Heart left ventricle (tissue), 16 donors: ENCODE data around the gene RUFY4. TPM values are rescaled to one million over a fixed set of nuclear protein-coding genes. Genes with fewer than 3 reads are reported as not detected.
A peak's percentile ranks its signal among the peaks of the same experiment; 100 is the strongest.

ENCODE experiments used
- ATAC-seq, 4 donors: fragments of 200-7000 bp; cut with Tn5 transposase; one replicate each; pipeline ENCODE4 v1.9.1; 2020 to 2022; ENCODE audit warnings: moderate library complexity in 4 of 4, mild to moderate bottlenecking in 3 of 4, moderate number of reproducible peaks in 1 of 4
- DNase-seq, 5 donors: peaks; one replicate each; pipeline ENCODE4 v3.0.0-alpha.2; 2020
- H3K27ac ChIP-seq, 12 donors: fragments of 200-600 bp; sonication (generic) in 4 of 12; one replicate each; pipeline versions ENCODE4 v1.5.0 to v1.8.0; 2016 to 2022; ENCODE audit warnings: mild to moderate bottlenecking in 2 of 12
- H3K27me3 ChIP-seq, 9 donors: fragments of 200-600 bp; sonication (generic) in 2 of 9; one replicate each; pipeline versions ENCODE4 v1.5.1 to v1.8.0; 2016 to 2022; ENCODE audit warnings: mild to moderate bottlenecking in 3 of 9
- H3K36me3 ChIP-seq, 9 donors: fragments of 200-600 bp; sonication (generic) in 2 of 9; one replicate each; pipeline versions ENCODE4 v1.5.0 to v1.8.0; 2018 to 2022; ENCODE audit warnings: mild to moderate bottlenecking in 2 of 9
- H3K4me1 ChIP-seq, 12 donors: fragments of 200-600 bp; sonication (generic) in 4 of 12; one replicate each; pipeline versions ENCODE4 v1.5.0 to v1.8.0; 2016 to 2022; ENCODE audit warnings: mild to moderate bottlenecking in 3 of 12
- H3K4me3 ChIP-seq, 12 donors: fragments of 200-600 bp; sonication (generic) in 4 of 12; one replicate each; pipeline versions ENCODE4 v1.5.0 to v1.8.0; 2017 to 2022; ENCODE audit warnings: mild to moderate bottlenecking in 9 of 12, moderate library complexity in 4 of 12
- H3K9me3 ChIP-seq, 12 donors: fragments of 200-600 bp; sonication (generic) in 4 of 12; one replicate each; pipeline versions ENCODE4 v1.5.0 to v1.8.0; 2016 to 2022; ENCODE audit warnings: mild to moderate bottlenecking in 1 of 12
- POLR2A ChIP-seq, 2 donors: fragments of 450-650 bp; IDR thresholded peaks; one replicate each; pipeline ENCODE4 v1.6.1; 2017; ENCODE audit warnings: antibody characterized with exemption in 2 of 2, mild to moderate bottlenecking in 2 of 2, moderate library complexity in 2 of 2
- WGBS, 4 donors: extraction: QIAGEN DNeasy Blood & Tissue Kit in 2 of 4; methylation state at CpG; one replicate each; pipeline versions ENCODE4 v1.1.5 to v1.1.7; 2013 to 2018; 5-methylcytosine and 5-hydroxymethylcytosine counted together
- intact Hi-C, 10 donors: fragments of 100-400 bp; cut with DNase I; formaldehyde crosslinking; loops; one replicate each; pipeline versions ENCODE4 v1.11.1 to v1.14.2; 2022
- polyA plus RNA-seq, 2 donors: library from polyadenylated mRNA; stranded (reverse); fragments of 200-250 nt; gene quantifications; one replicate each; pipeline ENCODE4 v1.2.3, GENCODE V29; 2013
- total RNA-seq, 9 donors: library from RNA; depleted of rRNA in 2 of 9; stranded (reverse); fragments of >200 nt in 2 of 9; fragmentation: NEBNext Ultra II Directional in 3 of 9; extraction: Animal tissue kit (Norgen Biotek cat#: 25700) in 3 of 9; gene quantifications; one replicate each; pipeline versions ENCODE4 v1.1.0 to v1.2.4, GENCODE V29; 2016 to 2023
- TF ChIP-seq, protein P1 (sequence below), 12 donors: fragments of 200-600 bp; sonication (generic) in 4 of 12; IDR thresholded peaks; one replicate each; pipeline versions ENCODE4 v1.5.0 to v1.8.0; 2018 to 2022; ENCODE audit warnings: antibody characterized with exemption in 12 of 12, mild to moderate bottlenecking in 5 of 12
- donor health status: ischemic (EF 13 %, LVEDD 7.1; RV severe dilation, severe dysfunction).
- donor health status: healthy with polysubstance abuse.
- donor health status: DM: no; HTN: yes; CAD: no.
- donor health status: DM: no; HTN: no; CAD: no.
- donor health status: ischemic (EF 25% LVEDD 6.9; RV normal size, moderate dysfunction).
- donor health status: ischemic (EF 25% LVEDD 5.7; RV mildly dilated, moderate dysfunction).
- donor health status: healthy.
- donor health status: DM: yes; HTN: yes; CAD: no.
- donor health status: ischemic (EF 35%, LVEDD 5.7; RV mildly dilated, moderate dysfunction).
- donor health status: nonischemic (EF 11% LVEDD 7.7; RV severe dilation, severe dysfunction).
- donor health status: DM: yes; HTN: yes; CAD: no.
- donor health status: PGD.
- donor health status: ischemic (EF 29% LVEDD 5.4; RV normal size, mild dysfunction).
- donor health status: nonischemic (EF 23%, LVEDD 6.1; RV moderate dilation, normal function).

RUFY4 gene
- total and polyA plus RNA-seq, 11 donors = 0.11 to 1.0 (median 0.14) TPM; not detected in 8

DNA sequence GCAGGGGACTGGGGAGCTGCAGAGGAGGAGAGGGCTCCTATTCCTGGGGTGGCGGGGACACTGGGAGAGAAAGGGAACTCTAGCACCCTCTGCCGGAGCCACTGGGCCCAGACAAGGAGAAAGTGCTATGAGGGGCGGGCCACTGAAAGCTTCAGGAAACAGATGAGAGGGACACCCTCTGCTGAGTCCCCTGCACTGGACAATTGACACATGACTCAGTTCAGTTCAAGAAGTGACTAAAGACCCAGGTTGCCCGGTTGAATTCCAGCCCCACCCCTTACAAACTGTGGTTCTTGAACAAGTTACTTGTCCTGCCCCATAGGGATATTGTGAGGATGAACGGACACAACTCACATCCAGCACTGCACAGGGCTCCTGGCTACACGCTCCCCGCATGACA lies 5.0 kb downstream of the RUFY4 start:
- Histone ChIP-seq H3K4me3 (no peak overlapping the region), H3K4me1 (peaks cover 0 to 3% (median 0%) of the 10 kb centered on the region in 12 donors), H3K27ac (no peak overlapping the region), H3K36me3 (no peaks in the 10 kb centered on the region), H3K27me3 (no peaks in the 10 kb centered on the region), H3K9me3 (no peaks in the 10 kb centered on the region)
- no peak for TF ChIP-seq POLR2A (IDR thresholded peaks at IDR 0.05)
- TF ChIP-seq, protein P1, sequence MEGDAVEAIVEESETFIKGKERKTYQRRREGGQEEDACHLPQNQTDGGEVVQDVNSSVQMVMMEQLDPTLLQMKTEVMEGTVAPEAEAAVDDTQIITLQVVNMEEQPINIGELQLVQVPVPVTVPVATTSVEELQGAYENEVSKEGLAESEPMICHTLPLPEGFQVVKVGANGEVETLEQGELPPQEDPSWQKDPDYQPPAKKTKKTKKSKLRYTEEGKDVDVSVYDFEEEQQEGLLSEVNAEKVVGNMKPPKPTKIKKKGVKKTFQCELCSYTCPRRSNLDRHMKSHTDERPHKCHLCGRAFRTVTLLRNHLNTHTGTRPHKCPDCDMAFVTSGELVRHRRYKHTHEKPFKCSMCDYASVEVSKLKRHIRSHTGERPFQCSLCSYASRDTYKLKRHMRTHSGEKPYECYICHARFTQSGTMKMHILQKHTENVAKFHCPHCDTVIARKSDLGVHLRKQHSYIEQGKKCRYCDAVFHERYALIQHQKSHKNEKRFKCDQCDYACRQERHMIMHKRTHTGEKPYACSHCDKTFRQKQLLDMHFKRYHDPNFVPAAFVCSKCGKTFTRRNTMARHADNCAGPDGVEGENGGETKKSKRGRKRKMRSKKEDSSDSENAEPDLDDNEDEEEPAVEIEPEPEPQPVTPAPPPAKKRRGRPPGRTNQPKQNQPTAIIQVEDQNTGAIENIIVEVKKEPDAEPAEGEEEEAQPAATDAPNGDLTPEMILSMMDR (IDR thresholded peaks at IDR 0.05) = peak; percentile 12 to 58 (median 38)
- DNase-seq (peak in 1 of 5 donors; percentile 69), ATAC-seq (peak in 3 of 4 donors; percentile 23 to 52 (median 43))
- WGBS, 4 donors = 51 to 63% (median 55%) methylated on average over 7 of the region's 7 CpGs
- intact Hi-C loops = no loop called here

DNA sequence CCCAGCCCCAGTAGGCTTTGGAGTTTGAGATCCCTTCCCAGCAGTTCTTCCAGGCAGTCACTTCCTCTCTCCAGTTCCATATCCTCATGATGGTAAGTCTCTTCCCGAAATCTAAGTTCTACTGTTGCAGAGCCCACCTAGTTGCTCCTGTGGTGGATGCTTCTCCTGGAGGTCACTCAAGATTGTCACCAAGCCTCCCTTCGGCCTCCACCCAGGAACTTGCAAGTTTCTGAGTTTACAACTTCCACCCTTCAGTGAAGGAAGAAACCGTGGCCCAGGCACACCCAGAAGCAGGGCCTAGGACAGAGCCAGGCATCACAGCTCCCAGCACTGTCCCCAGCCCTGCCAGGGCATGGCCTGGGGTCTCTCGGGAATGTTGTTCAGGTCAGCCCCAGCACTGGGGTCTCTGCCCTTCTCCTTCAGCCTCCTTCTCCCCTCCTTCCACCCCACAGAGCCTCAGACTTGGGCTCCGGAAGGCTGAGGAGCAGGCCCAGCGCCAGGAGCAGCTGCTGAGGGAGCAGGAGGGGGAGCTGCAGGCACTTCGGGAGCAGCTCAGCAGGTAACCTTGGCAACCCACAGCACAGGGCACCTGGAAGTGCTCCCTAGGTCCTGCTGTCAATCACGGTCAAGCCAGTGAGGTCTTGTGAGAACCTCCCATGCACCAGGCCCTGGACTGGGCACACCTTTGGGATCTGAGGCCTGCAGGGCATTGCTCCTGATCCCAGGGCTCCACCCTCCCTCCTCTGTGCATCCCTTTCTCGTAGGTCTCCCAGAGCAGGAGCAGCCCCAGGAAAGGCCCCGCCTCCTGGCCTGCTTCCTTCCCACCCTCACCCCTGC lies 7.1 kb downstream of the RUFY4 start:
- no peaks in the 10 kb centered on the region for H3K27me3 ChIP-seq
- DNase-seq (no peak), ATAC-seq (no peak)
- TF ChIP-seq, protein P1 (IDR thresholded peaks at IDR 0.05) = no peak
- no peaks in the 10 kb centered on the region for H3K9me3 ChIP-seq
- no peak overlapping the region for H3K27ac ChIP-seq
- no peaks in the 10 kb centered on the region for H3K4me1 ChIP-seq
- no peaks in the 10 kb centered on the region for H3K36me3 ChIP-seq
- no peak overlapping the region for H3K4me3 ChIP-seq
- WGBS, 4 donors = 82 to 86% (median 84%) methylated on average over 6 to 10 of the region's 10 CpGs
- intact Hi-C loops = no loop called here

DNA sequence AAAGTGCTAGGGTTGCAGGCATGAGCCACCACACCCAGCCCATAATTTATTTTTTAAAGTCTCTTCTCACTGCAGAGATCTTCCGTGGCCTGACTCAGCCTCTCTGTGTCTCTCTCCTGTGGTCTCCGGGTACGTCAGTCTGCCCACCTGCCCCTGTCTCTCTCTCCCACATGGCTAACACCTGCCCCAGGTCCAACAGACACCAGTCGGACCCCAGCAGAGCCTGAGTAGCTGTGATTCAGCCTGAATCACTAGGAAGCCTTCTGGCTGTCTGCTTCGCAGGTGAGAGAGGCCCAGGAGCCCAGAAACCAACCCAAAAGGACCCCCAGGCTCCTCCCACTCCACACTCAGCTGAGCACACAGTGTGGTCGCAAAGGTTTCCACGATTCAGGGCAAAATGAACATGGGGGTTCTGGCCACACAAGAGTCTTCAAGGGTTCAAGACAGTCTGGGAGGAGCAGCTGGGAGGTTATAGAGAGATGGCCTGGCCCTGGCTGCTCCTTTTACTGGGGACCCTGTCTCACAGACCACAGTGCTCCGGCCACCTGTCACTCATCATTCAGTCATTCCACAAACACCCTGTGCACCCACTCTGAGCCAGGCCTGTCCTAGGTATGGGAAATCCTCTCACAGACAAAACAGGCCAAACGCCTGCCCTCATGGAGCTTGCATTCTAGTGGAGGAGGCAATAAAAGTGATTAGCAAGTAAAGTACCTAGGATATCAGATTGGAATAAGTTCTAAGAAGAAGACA lies 8.6 kb downstream of the RUFY4 start:
- intact Hi-C loops = no loop called here
- TF ChIP-seq, protein P1 (IDR thresholded peaks at IDR 0.05) = no peak
- TF ChIP-seq POLR2A (IDR thresholded peaks at IDR 0.05) = no peak
- DNase-seq (no peak), ATAC-seq (no peak)
- H3K27ac ChIP-seq = no peak overlapping the region
- H3K4me3 ChIP-seq = no peak overlapping the region
- no peaks in the 10 kb centered on the region for H3K36me3 ChIP-seq
- H3K27me3 ChIP-seq = no peaks in the 10 kb centered on the region
- no peaks in the 10 kb centered on the region for H3K4me1 ChIP-seq
- 82 to 91% (median 85%) methylated on average over 9 of the region's 9 CpGs for WGBS, 4 donors
- H3K9me3 ChIP-seq = no peaks in the 10 kb centered on the region
